ENCODE data around the gene CDC14C. TPM values are rescaled to one million over a fixed set of nuclear protein-coding genes. Genes with fewer than 3 reads are reported as not detected.

Gene CDC14C
- total and polyA plus RNA-seq, 2 donors (not counting 3 experiments of a cell fraction or from before 2014, with no cell fraction given), result not detected

- CTCF ChIA-PET, result no interaction called here
- TF ChIP-seq MYC (IDR thresholded peaks at IDR 0.05; ENCODE audit: low read depth, low read length) (no peak), JUN (IDR thresholded peaks at IDR 0.05; ENCODE audit: borderline replicate concordance, insufficient read depth, insufficient read length, low read depth) (no peak), MAX (IDR thresholded peaks at IDR 0.05; ENCODE audit: insufficient read depth, insufficient read length) (no peak), POLR2AphosphoS5 (IDR thresholded peaks at IDR 0.05; ENCODE audit: insufficient read depth, low read depth, low read length) (no peak), CTCF (IDR thresholded peaks at IDR 0.05; ENCODE audit: extremely low read depth in 1 of 2, insufficient read depth in 1 of 2, low read depth in 1 of 2, low read length in 2 of 2) (no peak), FOS (IDR thresholded peaks at IDR 0.05; ENCODE audit: borderline replicate concordance, insufficient read depth, low read length) (no peak), EZH2 (IDR thresholded peaks at IDR 0.05; ENCODE audit: borderline replicate concordance, low read depth, low read length, severe bottlenecking) (no peak)
Observed at GRCh38 chr7:48976253-48976652, 51.9 kb downstream of the CDC14C start.

More at GRCh38 chr7:48976253-48976652, 51.9 kb downstream of the CDC14C start:
- Histone ChIP-seq H3K9me3 (replicated peaks; ENCODE audit: control insufficient read depth, insufficient read depth, low read length) (no peaks in the 10 kb centered on the region), H3K27me3 (ENCODE audit: control insufficient read depth in 2 of 2, insufficient read depth in 2 of 2, low read length in 2 of 2) (no peaks in the 10 kb centered on the region), H2AFZ (ENCODE audit: low read depth, low read length) (no peak overlapping the region), H3K9ac (replicated peaks; ENCODE audit: extremely low read depth, insufficient read depth, low read length) (no peak overlapping the region), H3K4me2 (ENCODE audit: insufficient read depth, low read length) (no peak overlapping the region), H3K9me1 (replicated peaks; ENCODE audit: control insufficient read depth, extremely low read depth, insufficient read depth, low read length) (no peaks in the 10 kb centered on the region), H3K79me2 (ENCODE audit: control insufficient read depth, insufficient read depth, low read length) (no peaks in the 10 kb centered on the region), H3K27ac (ENCODE audit: insufficient read depth, low read depth, low read length) (no peak overlapping the region), H3K4me1 (ENCODE audit: control insufficient read depth, extremely low read depth, insufficient read depth, low read length) (no peaks in the 10 kb centered on the region), H4K20me1 (replicated peaks; ENCODE audit: control insufficient read depth, extremely low read depth, insufficient read depth, low read length) (no peaks in the 10 kb centered on the region), H3K4me3 (replicated peaks in 1 of 3; ENCODE audit: insufficient read depth in 1 of 3, low read depth in 1 of 3, low read length in 3 of 3) (no peak overlapping the region), H3K36me3 (ENCODE audit: control insufficient read depth in 2 of 2, extremely low read depth in 1 of 2, insufficient read depth in 2 of 2, low read length in 2 of 2) (no peaks in the 10 kb centered on the region)
- no peak for FAIRE-seq
- no TSS peak for BruUV-seq (replicated peaks)
- dilution Hi-C loops (cut with MboI; ENCODE audit: extremely low pct_ligation_motif_present, low sequenced_read_pairs) (no loop called here), intact Hi-C loops (cut with micrococcal nuclease) (no loop called here)
- POLR2A ChIA-PET, result no interaction called here
- no peak for DNase-seq (ENCODE audit: low read depth, low spot score)

All from endothelial cell of umbilical vein (primary cell).